Uterus (tissue), 4 donors: Measurements from ENCODE around the gene SLC6A9. TPM values are rescaled to one million over a fixed set of nuclear protein-coding genes. Genes with fewer than 3 reads are reported as not detected.

Source experiments
- DNase-seq, 2 donors: peaks; one replicate each; pipeline ENCODE4 v3.0.0-alpha.2; 2019 to 2020
- H3K27ac ChIP-seq, 2 donors: fragments of 200-600 bp; sonication (generic); 1 replicate in 1 of 2; 2 replicates in 1 of 2; pipeline ENCODE4 v1.5.1; 2016 to 2018
- H3K27me3 ChIP-seq, 2 donors: fragments of 200-600 bp; sonication (generic); one replicate each; pipeline ENCODE4 v1.5.1; 2018 to 2019; ENCODE audit warnings: control low read depth in 1 of 2
- H3K36me3 ChIP-seq, 2 donors: fragments of 200-600 bp; sonication (generic); one replicate each; pipeline ENCODE4 v1.5.1; 2019; ENCODE audit warnings: control low read depth in 1 of 2
- H3K4me1 ChIP-seq, 2 donors: fragments of 200-600 bp; sonication (generic); one replicate each; pipeline ENCODE4 v1.5.1; 2018 to 2019; ENCODE audit warnings: control low read depth in 1 of 2
- H3K4me3 ChIP-seq, 2 donors: fragments of 200-600 bp; sonication (generic); 1 replicate in 1 of 2; 2 replicates in 1 of 2; pipeline ENCODE4 v1.5.1; 2018 to 2019; ENCODE audit warnings: mild to moderate bottlenecking in 1 of 2
- H3K9me3 ChIP-seq, 2 donors: fragments of 200-600 bp; sonication (generic); one replicate each; pipeline ENCODE4 v1.5.1; 2019; ENCODE audit warnings: control low read depth in 1 of 2
- CTCF ChIP-seq, 4 experiments: fragments of 200-600 bp in 2 of 4; fragments of 450-650 bp in 2 of 4; sonication (generic) in 2 of 4; IDR thresholded peaks; one replicate each; pipeline ENCODE4 v1.5.1; 2016 to 2019; ENCODE audit warnings: antibody characterized with exemption in 4 of 4, mild to moderate bottlenecking in 2 of 4, moderate library complexity in 1 of 4
- POLR2A ChIP-seq, 2 donors: fragments of 450-650 bp; IDR thresholded peaks; one replicate each; pipeline ENCODE4 v1.6.1; 2016; ENCODE audit warnings: antibody characterized with exemption in 2 of 2, mild to moderate bottlenecking in 1 of 2, moderate library complexity in 1 of 2
- intact Hi-C: fragments of 100-400 bp; cut with DNase I; formaldehyde crosslinking; loops from one replicate; pipeline ENCODE4 v1.15.1; 2023; ENCODE audit warnings: low total_unique reads
- total RNA-seq, 4 donors: library from RNA; depleted of rRNA in 3 of 4; stranded (reverse); fragments of >200 nt in 3 of 4; gene quantifications; one replicate each; pipeline versions ENCODE4 v1.1.0 to v1.2.4, GENCODE V29; 2014 to 2023
- donor health status: DM: yes; HTN: yes; CAD: no.

The SLC6A9 gene
- total RNA-seq, 4 donors from 2014 or later, result 4.6 to 30.9 (median 17.4) TPM

GRCh38 chr1:44043176-44044070 is 12.2 kb upstream of the SLC6A9 start:
- Histone ChIP-seq H3K4me1 (no peaks in the 10 kb centered on the region), H3K4me3 (no peak overlapping the region), H3K36me3 (no peaks in the 10 kb centered on the region), H3K27ac (no peak overlapping the region), H3K27me3 (no peaks in the 10 kb centered on the region), H3K9me3 (no peaks in the 10 kb centered on the region)
- no peak for DNase-seq
- no peak for TF ChIP-seq CTCF (IDR thresholded peaks at IDR 0.05)
- TF ChIP-seq POLR2A (IDR thresholded peaks at IDR 0.05), result no peak
- intact Hi-C loops, result loop anchor here (5.0 kb wide), 1 partner anchor 36 kb away; no protein-coding TSS in a partner anchor

- no peak overlapping the region for H3K4me3 ChIP-seq
- no peak overlapping the region for H3K27ac ChIP-seq
- intact Hi-C loops, result loop anchor here (5.0 kb wide), 1 partner anchor 34 kb away; no protein-coding TSS in a partner anchor
- H3K36me3 ChIP-seq, result no peaks in the 10 kb centered on the region
- TF ChIP-seq POLR2A (IDR thresholded peaks at IDR 0.05) (no peak), CTCF (IDR thresholded peaks at IDR 0.05) (no peak)
- no peaks in the 10 kb centered on the region for H3K9me3 ChIP-seq
- H3K4me1 ChIP-seq, result no peaks in the 10 kb centered on the region
- H3K27me3 ChIP-seq, result no peaks in the 10 kb centered on the region
- no peak for DNase-seq
Measured at GRCh38 chr1:44040846-44041245, 9.6 kb upstream of the SLC6A9 start.

GRCh38 chr1:44040418-44040817 is 9.2 kb upstream of the SLC6A9 start:
- Histone ChIP-seq H3K9me3 (no peaks in the 10 kb centered on the region), H3K4me3 (no peak overlapping the region), H3K27me3 (no peaks in the 10 kb centered on the region), H3K4me1 (no peaks in the 10 kb centered on the region), H3K27ac (no peak overlapping the region), H3K36me3 (no peaks in the 10 kb centered on the region)
- no peak for TF ChIP-seq POLR2A (IDR thresholded peaks at IDR 0.05)
- TF ChIP-seq CTCF (IDR thresholded peaks at IDR 0.05), result no peak
- DNase-seq, result no peak
- intact Hi-C loops, result loop anchor here (5.0 kb wide), 1 partner anchor 33 kb away; no protein-coding TSS in a partner anchor

- intact Hi-C loops, result no loop called here
- Histone ChIP-seq H3K36me3 (no peaks in the 10 kb centered on the region), H3K27ac (no peak overlapping the region), H3K9me3 (no peaks in the 10 kb centered on the region), H3K27me3 (no peaks in the 10 kb centered on the region), H3K4me1 (peaks cover 0 to 6% of the 10 kb centered on the region in 2 donors), H3K4me3 (no peak overlapping the region)
- TF ChIP-seq CTCF (IDR thresholded peaks at IDR 0.05) (no peak), POLR2A (IDR thresholded peaks at IDR 0.05) (no peak)
- no peak for DNase-seq
Measured at GRCh38 chr1:44038876-44039657, 7.8 kb upstream of the SLC6A9 start.
